Measurements from ENCODE around the gene PANK3.
A peak's percentile ranks its signal among the peaks of the same experiment; 100 is the strongest.
"Not testable (repeated sequence)": the region's sequence is repeated elsewhere in the genome, so short reads cannot be mapped to it uniquely, and the experiment has no call there.

Gene PANK3

DNA sequence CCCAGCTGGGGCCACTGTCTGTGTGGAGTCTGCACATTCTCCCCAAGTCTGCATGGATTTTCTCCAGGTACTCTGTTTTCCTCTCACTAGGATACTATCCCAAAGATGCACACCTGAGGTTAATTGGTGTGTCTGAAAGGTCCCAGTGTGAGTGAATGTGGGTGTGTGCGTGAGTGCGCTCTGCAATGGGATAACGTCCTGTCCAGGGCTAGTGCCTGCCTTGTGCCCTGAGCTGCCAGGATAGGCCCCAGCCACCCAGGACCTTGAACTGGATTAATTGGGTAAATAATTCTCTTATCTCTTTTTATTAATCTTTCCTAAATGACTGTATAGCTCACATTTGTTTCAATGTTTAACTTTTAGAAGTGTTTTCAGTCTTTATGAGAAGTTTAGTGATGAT, 11.5 kb upstream of the PANK3 start:
- no peak overlapping the region for H3K9ac ChIP-seq
- no peaks in the 10 kb centered on the region for H3K79me2 ChIP-seq (ENCODE audit: insufficient read depth, low read depth)
- H3K4me2 ChIP-seq: no peak overlapping the region

DNA sequence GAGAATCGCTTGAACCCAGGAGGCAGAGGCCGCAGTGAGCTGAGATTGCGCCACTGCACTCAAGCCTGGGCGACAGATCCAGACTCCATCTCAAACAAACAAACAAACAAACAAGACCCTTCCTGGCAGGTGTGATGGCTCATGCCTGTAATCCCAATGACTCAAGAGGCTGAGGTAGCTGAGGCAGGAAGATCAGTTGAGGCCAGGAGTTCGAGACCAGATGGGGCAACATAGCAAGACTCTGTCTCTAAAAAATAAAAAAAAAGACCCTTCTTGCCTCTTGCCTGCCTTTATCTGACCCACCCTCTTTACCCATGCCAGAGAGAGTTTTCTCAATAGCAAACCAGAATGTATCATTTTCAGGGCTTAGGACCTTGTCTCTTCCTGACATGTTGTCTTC, 8.8 kb upstream of the PANK3 start:
- H3K79me2 ChIP-seq (ENCODE audit: insufficient read depth, low read depth): no peaks in the 10 kb centered on the region
- H2AFZ ChIP-seq (ENCODE audit: low read depth): no peak overlapping the region
- H3K36me3 ChIP-seq (ENCODE audit: insufficient read depth): no peaks in the 10 kb centered on the region
- H3K4me1 ChIP-seq (ENCODE audit: low read depth, poor library complexity, severe bottlenecking): peaks cover 5% of the 10 kb centered on the region
- H3K27ac ChIP-seq: no peak overlapping the region
- no peak overlapping the region for H3K4me3 ChIP-seq (IDR thresholded peaks at IDR 0.05; ENCODE audit: insufficient read depth, low read depth, low read length)
- no peak overlapping the region for H3K4me2 ChIP-seq
- H3K9ac ChIP-seq: no peak overlapping the region
- TF ChIP-seq, protein P1, sequence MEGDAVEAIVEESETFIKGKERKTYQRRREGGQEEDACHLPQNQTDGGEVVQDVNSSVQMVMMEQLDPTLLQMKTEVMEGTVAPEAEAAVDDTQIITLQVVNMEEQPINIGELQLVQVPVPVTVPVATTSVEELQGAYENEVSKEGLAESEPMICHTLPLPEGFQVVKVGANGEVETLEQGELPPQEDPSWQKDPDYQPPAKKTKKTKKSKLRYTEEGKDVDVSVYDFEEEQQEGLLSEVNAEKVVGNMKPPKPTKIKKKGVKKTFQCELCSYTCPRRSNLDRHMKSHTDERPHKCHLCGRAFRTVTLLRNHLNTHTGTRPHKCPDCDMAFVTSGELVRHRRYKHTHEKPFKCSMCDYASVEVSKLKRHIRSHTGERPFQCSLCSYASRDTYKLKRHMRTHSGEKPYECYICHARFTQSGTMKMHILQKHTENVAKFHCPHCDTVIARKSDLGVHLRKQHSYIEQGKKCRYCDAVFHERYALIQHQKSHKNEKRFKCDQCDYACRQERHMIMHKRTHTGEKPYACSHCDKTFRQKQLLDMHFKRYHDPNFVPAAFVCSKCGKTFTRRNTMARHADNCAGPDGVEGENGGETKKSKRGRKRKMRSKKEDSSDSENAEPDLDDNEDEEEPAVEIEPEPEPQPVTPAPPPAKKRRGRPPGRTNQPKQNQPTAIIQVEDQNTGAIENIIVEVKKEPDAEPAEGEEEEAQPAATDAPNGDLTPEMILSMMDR (conservative IDR thresholded peaks at IDR 0.05; ENCODE audit: low read depth, low read length): no peak
- H4K20me1 ChIP-seq (ENCODE audit: insufficient read depth): no peaks in the 10 kb centered on the region
- H3K27me3 ChIP-seq (ENCODE audit: insufficient read depth, low read depth): no peaks in the 10 kb centered on the region

More for the DNA sequence above, 11.5 kb upstream of the PANK3 start:
- Histone ChIP-seq H4K20me1 (ENCODE audit: insufficient read depth) (no peaks in the 10 kb centered on the region), H3K4me1 (ENCODE audit: low read depth, poor library complexity, severe bottlenecking) (no peaks in the 10 kb centered on the region), H3K36me3 (ENCODE audit: insufficient read depth) (no peaks in the 10 kb centered on the region), H3K4me3 (IDR thresholded peaks at IDR 0.05; ENCODE audit: insufficient read depth, low read depth, low read length) (no peak overlapping the region), H3K27ac (no peak overlapping the region), H3K27me3 (ENCODE audit: insufficient read depth, low read depth) (no peaks in the 10 kb centered on the region), H2AFZ (ENCODE audit: low read depth) (no peak overlapping the region)
- TF ChIP-seq, protein P1 (conservative IDR thresholded peaks at IDR 0.05; ENCODE audit: low read depth, low read length): no peak

DNA sequence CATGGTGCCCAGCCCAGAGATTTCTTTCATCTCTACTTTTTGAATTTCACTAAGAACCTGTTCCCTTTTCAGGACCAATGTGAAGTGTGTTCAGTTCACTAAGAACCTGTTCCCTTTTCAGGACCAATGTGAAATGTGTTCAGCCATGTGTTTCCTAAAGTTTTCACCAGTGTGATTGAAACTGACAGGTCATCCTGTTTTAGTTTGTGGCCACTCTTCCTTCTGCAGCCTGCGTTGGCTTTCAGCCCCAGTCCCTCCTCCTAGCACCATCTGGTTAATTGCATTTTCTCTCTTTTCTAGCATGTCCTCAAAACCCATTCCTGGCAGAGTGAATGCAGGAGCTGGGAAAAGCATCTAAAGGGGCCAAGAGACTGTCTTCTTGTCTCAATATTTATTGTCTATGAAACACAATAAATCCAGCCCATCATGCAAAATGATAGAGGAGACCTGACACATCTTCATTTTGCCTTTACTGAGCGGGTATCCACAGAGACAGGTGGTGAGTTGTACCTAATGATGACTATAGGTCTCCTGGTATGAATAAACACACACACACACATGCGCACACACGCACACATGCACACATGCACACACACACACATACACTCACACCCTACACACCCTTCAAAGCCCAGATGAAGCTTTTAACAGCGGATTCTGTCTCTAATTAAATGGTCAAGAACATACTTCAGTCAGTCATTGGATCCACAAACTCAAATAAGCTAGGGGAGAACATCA, 6.1 kb upstream of the PANK3 start:
- Histone ChIP-seq H3K4me3 (IDR thresholded peaks at IDR 0.05; ENCODE audit: insufficient read depth, low read depth, low read length) (no peak overlapping the region), H3K27me3 (ENCODE audit: insufficient read depth, low read depth) (no peaks in the 10 kb centered on the region), H2AFZ (ENCODE audit: low read depth) (no peak overlapping the region), H3K79me2 (ENCODE audit: insufficient read depth, low read depth) (no peaks in the 10 kb centered on the region), H3K4me2 (peak overlapping the region; percentile 9; the same call in 1 of the 2 replicates), H3K36me3 (ENCODE audit: insufficient read depth) (no peaks in the 10 kb centered on the region), H3K9ac (no peak overlapping the region), H3K4me1 (ENCODE audit: low read depth, poor library complexity, severe bottlenecking) (peaks cover 9% of the 10 kb centered on the region), H4K20me1 (ENCODE audit: insufficient read depth) (no peaks in the 10 kb centered on the region), H3K27ac (no peak overlapping the region)
- TF ChIP-seq, protein P1 (conservative IDR thresholded peaks at IDR 0.05; ENCODE audit: low read depth, low read length): no peak

DNA sequence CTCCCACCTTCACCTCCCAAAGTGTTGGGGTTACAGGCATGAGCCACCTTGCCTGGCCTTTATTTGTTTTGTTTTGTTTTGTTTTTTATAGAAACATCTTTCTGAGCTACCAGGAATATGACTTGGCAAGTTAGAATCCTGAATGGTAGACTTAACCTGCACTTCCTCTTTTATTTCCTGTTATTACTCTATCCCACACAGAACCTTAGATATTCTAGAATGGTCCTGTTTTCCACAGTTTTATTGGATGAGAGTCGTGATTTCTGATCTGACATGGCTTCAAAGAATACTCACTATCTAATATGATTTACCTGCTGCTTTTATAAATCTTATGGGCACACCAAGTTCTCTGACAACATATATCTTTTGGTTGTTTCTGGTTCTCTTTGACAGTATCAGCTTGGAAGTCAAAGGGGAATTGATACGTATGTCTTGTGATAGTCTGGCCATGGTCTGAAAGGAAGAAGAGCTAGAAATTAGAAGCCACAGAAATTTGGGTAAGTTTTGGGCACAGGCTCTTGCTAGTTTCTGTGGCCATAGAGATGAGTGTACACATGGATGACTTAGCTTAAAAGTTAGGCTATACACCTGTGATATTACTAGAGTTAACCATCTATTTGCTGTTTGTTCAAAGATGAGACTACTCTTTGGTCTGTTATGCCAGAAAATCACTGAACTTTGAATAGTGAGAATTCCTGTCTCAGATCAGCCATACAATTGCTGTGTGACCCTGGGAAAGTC, 4.7 kb upstream of the PANK3 start:
- Histone ChIP-seq H3K4me2 (no peak overlapping the region), H3K4me3 (IDR thresholded peaks at IDR 0.05; ENCODE audit: insufficient read depth, low read depth, low read length) (no peak overlapping the region), H2AFZ (ENCODE audit: low read depth) (no peak overlapping the region), H3K79me2 (ENCODE audit: insufficient read depth, low read depth) (0 out of 2 replicates have a peak, but pooled peaks cover under 1% of the 10 kb centered on the region), H3K9ac (no peak overlapping the region), H4K20me1 (ENCODE audit: insufficient read depth) (no peaks in the 10 kb centered on the region), H3K36me3 (ENCODE audit: insufficient read depth) (no peaks in the 10 kb centered on the region), H3K4me1 (ENCODE audit: low read depth, poor library complexity, severe bottlenecking) (peaks cover 11% of the 10 kb centered on the region), H3K27ac (no peak overlapping the region), H3K27me3 (ENCODE audit: insufficient read depth, low read depth) (no peaks in the 10 kb centered on the region)
- TF ChIP-seq, protein P1 (conservative IDR thresholded peaks at IDR 0.05; ENCODE audit: low read depth, low read length): no peak

DNA sequence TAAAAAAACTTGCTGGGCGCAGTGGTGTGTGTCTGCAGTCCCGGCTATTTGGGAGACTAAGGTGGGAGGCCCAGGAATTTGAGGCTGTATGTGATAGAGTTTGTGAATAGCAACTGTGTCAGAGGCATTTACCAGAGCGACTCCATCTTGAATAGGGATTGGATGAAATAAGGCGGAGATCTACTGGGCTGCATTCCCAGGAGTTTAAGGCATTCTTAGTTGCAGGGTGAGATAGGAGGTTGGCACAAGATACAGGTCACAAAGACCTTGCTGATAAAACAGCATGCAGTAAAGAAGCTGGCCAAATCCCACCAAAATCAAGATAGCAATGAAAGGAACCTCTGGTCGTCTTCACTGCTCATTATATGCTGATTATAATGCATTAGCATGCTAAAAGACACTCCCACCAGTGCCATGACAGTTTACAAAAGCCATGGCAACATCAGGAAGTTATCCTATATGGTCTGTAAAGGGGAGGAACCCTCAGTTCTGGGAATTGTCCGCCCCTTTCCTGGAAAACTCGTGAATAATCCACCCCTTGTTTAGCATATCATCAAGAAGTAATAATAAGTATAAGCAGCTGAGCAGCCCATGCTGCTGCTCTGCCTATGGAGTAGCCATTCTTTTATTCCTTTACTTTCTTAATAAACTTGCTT, 1.8 kb upstream of the PANK3 start:
- not testable (repeated sequence) for H2AFZ ChIP-seq (ENCODE audit: low read depth); H4K20me1 ChIP-seq (ENCODE audit: insufficient read depth); H3K9ac ChIP-seq; H3K27me3 ChIP-seq (ENCODE audit: insufficient read depth, low read depth); H3K4me3 ChIP-seq (IDR thresholded peaks at IDR 0.05; ENCODE audit: insufficient read depth, low read depth, low read length); H3K36me3 ChIP-seq (ENCODE audit: insufficient read depth); H3K27ac ChIP-seq
- peaks cover 30% of the 10 kb centered on the region for H3K4me1 ChIP-seq (ENCODE audit: low read depth, poor library complexity, severe bottlenecking)
- H3K4me2 ChIP-seq: 0 out of 2 replicates have a peak overlapping the region, but pooled peaks have one; percentile 37
- H3K79me2 ChIP-seq (ENCODE audit: insufficient read depth, low read depth): peaks cover 28% of the 10 kb centered on the region

Data from KMS-11 (cell line).